T-helper 17 cell (primary cell): ENCODE data around the gene ADAMTS10. TPM values are rescaled to one million over a fixed set of nuclear protein-coding genes. Genes with fewer than 3 reads are reported as not detected.
"Not testable (repeated sequence)": the region's sequence is repeated elsewhere in the genome, so short reads cannot be mapped to it uniquely, and the experiment has no call there.

ENCODE experiments used
- ATAC-seq: fragments of 150-1000 bp; cut with Tn5 transposase; 2 replicates; pipeline ENCODE4 v1.10.0; 2021; ENCODE audit warnings: mild to moderate bottlenecking, moderate library complexity
- DNase-seq, 3 donors: peaks; one replicate each; pipeline versions ENCODE4 v3.0.0 to v3.0.0-alpha.2; 2020 to 2021
- H3K9me3 ChIP-seq: one replicate; pipeline ENCODE4 v1.7.0; 2013; ENCODE audit warnings: low read length, mild to moderate bottlenecking; ENCODE audit not compliant: control insufficient read depth, poor library complexity, severe bottlenecking
- H3K27ac Mint-ChIP-seq: one replicate; pipeline ENCODE4 v1.8.0; 2022; ENCODE audit warnings: mild to moderate bottlenecking, moderate library complexity, mixed read lengths
- H3K27me3 Mint-ChIP-seq: one replicate; pipeline ENCODE4 v1.8.0; 2022; ENCODE audit warnings: mixed read lengths
- H3K36me3 Mint-ChIP-seq: one replicate; pipeline ENCODE4 v1.8.0; 2022; ENCODE audit warnings: low read depth, mixed read lengths
- H3K4me1 Mint-ChIP-seq: one replicate; pipeline ENCODE4 v1.8.0; 2022; ENCODE audit warnings: mild to moderate bottlenecking, mixed read lengths
- H3K4me3 Mint-ChIP-seq: one replicate; pipeline ENCODE4 v1.8.0; 2022; ENCODE audit warnings: mild to moderate bottlenecking, moderate library complexity, mixed read lengths
- total RNA-seq, 4 donors: library from RNA in 2 of 4; stranded (reverse) in 2 of 4; gene quantifications; one replicate each; pipeline ENCODE4 v1.2.3 and lab custom pipeline; 2022 to 2026

The ADAMTS10 gene
- total RNA-seq, 2 donors from 2014 or later: 24.0 to 33.1 TPM

- no peak overlapping the region for H3K4me3 Mint-ChIP-seq
- H3K27me3 Mint-ChIP-seq: peaks cover 33% of the 10 kb centered on the region
- no peak overlapping the region for H3K27ac Mint-ChIP-seq
- H3K4me1 Mint-ChIP-seq: peaks cover 11% of the 10 kb centered on the region
- ATAC-seq (no peak), DNase-seq (no peak)
- no peaks in the 10 kb centered on the region for H3K9me3 ChIP-seq
- H3K36me3 Mint-ChIP-seq: peaks cover 3% of the 10 kb centered on the region
Observed at GRCh38 chr19:8639821-8640401, 29.4 kb upstream of the ADAMTS10 start.

GRCh38 chr19:8638078-8638619, 27.6 kb upstream of the ADAMTS10 start:
- no peak for DNase-seq
- Mint-ChIP-seq H3K27ac (no peak overlapping the region), H3K4me3 (no peak overlapping the region), H3K27me3 (peaks cover 33% of the 10 kb centered on the region), H3K4me1 (peaks cover 16% of the 10 kb centered on the region), H3K36me3 (peaks cover 3% of the 10 kb centered on the region)
- H3K9me3 ChIP-seq: no peaks in the 10 kb centered on the region
- no peak for ATAC-seq

- ATAC-seq, H3K9me3 ChIP-seq, DNase-seq, H3K27ac Mint-ChIP-seq, H3K36me3 Mint-ChIP-seq, H3K4me3 Mint-ChIP-seq: not testable (repeated sequence)
- Mint-ChIP-seq H3K27me3 (peaks cover 33% of the 10 kb centered on the region), H3K4me1 (peaks cover 15% of the 10 kb centered on the region)
Observed at GRCh38 chr19:8637070-8637469, 26.6 kb upstream of the ADAMTS10 start.

- no peak overlapping the region for H3K27ac Mint-ChIP-seq
- no peaks in the 10 kb centered on the region for H3K9me3 ChIP-seq
- peaks cover 23% of the 10 kb centered on the region for H3K27me3 Mint-ChIP-seq
- H3K36me3 Mint-ChIP-seq: peaks cover 3% of the 10 kb centered on the region
- ATAC-seq: no peak
- peaks cover 11% of the 10 kb centered on the region for H3K4me1 Mint-ChIP-seq
- H3K4me3 Mint-ChIP-seq: no peak overlapping the region
- DNase-seq: no peak
Observed at GRCh38 chr19:8635422-8635821, 24.9 kb upstream of the ADAMTS10 start.

GRCh38 chr19:8631425-8631819, 20.9 kb upstream of the ADAMTS10 start:
- peaks cover 3% of the 10 kb centered on the region for H3K36me3 Mint-ChIP-seq
- H3K27me3 Mint-ChIP-seq: no peaks in the 10 kb centered on the region
- ATAC-seq: no peak

GRCh38 chr19:8630796-8631424, 20.4 kb upstream of the ADAMTS10 start:
- ATAC-seq: no peak
- Mint-ChIP-seq H3K27ac (no peak overlapping the region), H3K27me3 (no peaks in the 10 kb centered on the region), H3K4me1 (peaks cover 8% of the 10 kb centered on the region), H3K36me3 (peaks cover 3% of the 10 kb centered on the region), H3K4me3 (no peak overlapping the region)
- DNase-seq: no peak
- no peaks in the 10 kb centered on the region for H3K9me3 ChIP-seq

More at GRCh38 chr19:8631425-8631819, 20.9 kb upstream of the ADAMTS10 start:
- DNase-seq: no peak
- Mint-ChIP-seq H3K4me1 (peaks cover 8% of the 10 kb centered on the region), H3K27ac (no peak overlapping the region), H3K4me3 (no peak overlapping the region)
- H3K9me3 ChIP-seq: no peaks in the 10 kb centered on the region

GRCh38 chr19:8629996-8630683, 19.6 kb upstream of the ADAMTS10 start, which contains the start of gene NFILZ:
Gene NFILZ, plus strand, starts transcription at chr19:8630633. Its CDS starts 46,133 bp downstream, at chr19:8676766.
- Mint-ChIP-seq H3K27me3 (no peaks in the 10 kb centered on the region), H3K4me1 (peaks cover 8% of the 10 kb centered on the region), H3K27ac (no peak within 1 kb of the TSS), H3K4me3 (no peak within 1 kb of the TSS), H3K36me3 (peaks cover 3% of the 10 kb centered on the region)
- DNase-seq: no peak
- no peak for ATAC-seq
- H3K9me3 ChIP-seq: no peaks in the 10 kb centered on the region

GRCh38 chr19:8629184-8629583, 18.7 kb upstream of the ADAMTS10 start:
- H3K36me3 Mint-ChIP-seq: peaks cover 3% of the 10 kb centered on the region
- H3K4me3 Mint-ChIP-seq: no peak overlapping the region
- ATAC-seq (no peak), DNase-seq (no peak)
- H3K27ac Mint-ChIP-seq: no peak overlapping the region
- no peaks in the 10 kb centered on the region for H3K9me3 ChIP-seq
- peaks cover 3% of the 10 kb centered on the region for H3K27me3 Mint-ChIP-seq
- peaks cover 8% of the 10 kb centered on the region for H3K4me1 Mint-ChIP-seq

GRCh38 chr19:8626842-8627241, 16.3 kb upstream of the ADAMTS10 start:
- H3K27me3 Mint-ChIP-seq: peaks cover 5% of the 10 kb centered on the region
- H3K9me3 ChIP-seq: no peaks in the 10 kb centered on the region
- no peak for ATAC-seq
- H3K36me3 Mint-ChIP-seq: peaks cover 3% of the 10 kb centered on the region
- peaks cover 3% of the 10 kb centered on the region for H3K4me1 Mint-ChIP-seq
- no peak for DNase-seq
- no peak overlapping the region for H3K4me3 Mint-ChIP-seq
- H3K27ac Mint-ChIP-seq: no peak overlapping the region

GRCh38 chr19:8622886-8623285, 12.4 kb upstream of the ADAMTS10 start:
- H3K4me1 Mint-ChIP-seq, H3K4me3 Mint-ChIP-seq, ATAC-seq, DNase-seq, H3K36me3 Mint-ChIP-seq, H3K27ac Mint-ChIP-seq, H3K9me3 ChIP-seq: not testable (repeated sequence)
- H3K27me3 Mint-ChIP-seq: peaks cover 15% of the 10 kb centered on the region

- Mint-ChIP-seq H3K27ac (no peak overlapping the region), H3K4me3 (no peak overlapping the region), H3K27me3 (peaks cover 10% of the 10 kb centered on the region), H3K4me1 (peaks cover 8% of the 10 kb centered on the region), H3K36me3 (no peaks in the 10 kb centered on the region)
- H3K9me3 ChIP-seq: no peaks in the 10 kb centered on the region
- DNase-seq: no peak
- no peak for ATAC-seq
Observed at GRCh38 chr19:8618751-8619150, 8.2 kb upstream of the ADAMTS10 start.

- ATAC-seq (no peak), DNase-seq (no peak)
- no peaks in the 10 kb centered on the region for H3K36me3 Mint-ChIP-seq
- H3K27me3 Mint-ChIP-seq: peaks cover 10% of the 10 kb centered on the region
- H3K27ac Mint-ChIP-seq: no peak overlapping the region
- H3K4me3 Mint-ChIP-seq: no peak overlapping the region
- peaks cover 8% of the 10 kb centered on the region for H3K4me1 Mint-ChIP-seq
- no peaks in the 10 kb centered on the region for H3K9me3 ChIP-seq
Observed at GRCh38 chr19:8617984-8618383, 7.5 kb upstream of the ADAMTS10 start.

- not testable (repeated sequence) for H3K36me3 Mint-ChIP-seq, H3K4me1 Mint-ChIP-seq, H3K9me3 ChIP-seq, DNase-seq, ATAC-seq, H3K27ac Mint-ChIP-seq, H3K4me3 Mint-ChIP-seq
- peaks cover 10% of the 10 kb centered on the region for H3K27me3 Mint-ChIP-seq
Observed at GRCh38 chr19:8617325-8617724, 6.8 kb upstream of the ADAMTS10 start.
